ENCODE measurements around the gene C5AR2.
"Not testable (repeated sequence)": the region's sequence is repeated elsewhere in the genome, so short reads cannot be mapped to it uniquely, and the experiment has no call there.

GRCh38 chr19:47365455-47365854 is 33.5 kb downstream of the C5AR2 start:
- TF ChIP-seq, protein P1, sequence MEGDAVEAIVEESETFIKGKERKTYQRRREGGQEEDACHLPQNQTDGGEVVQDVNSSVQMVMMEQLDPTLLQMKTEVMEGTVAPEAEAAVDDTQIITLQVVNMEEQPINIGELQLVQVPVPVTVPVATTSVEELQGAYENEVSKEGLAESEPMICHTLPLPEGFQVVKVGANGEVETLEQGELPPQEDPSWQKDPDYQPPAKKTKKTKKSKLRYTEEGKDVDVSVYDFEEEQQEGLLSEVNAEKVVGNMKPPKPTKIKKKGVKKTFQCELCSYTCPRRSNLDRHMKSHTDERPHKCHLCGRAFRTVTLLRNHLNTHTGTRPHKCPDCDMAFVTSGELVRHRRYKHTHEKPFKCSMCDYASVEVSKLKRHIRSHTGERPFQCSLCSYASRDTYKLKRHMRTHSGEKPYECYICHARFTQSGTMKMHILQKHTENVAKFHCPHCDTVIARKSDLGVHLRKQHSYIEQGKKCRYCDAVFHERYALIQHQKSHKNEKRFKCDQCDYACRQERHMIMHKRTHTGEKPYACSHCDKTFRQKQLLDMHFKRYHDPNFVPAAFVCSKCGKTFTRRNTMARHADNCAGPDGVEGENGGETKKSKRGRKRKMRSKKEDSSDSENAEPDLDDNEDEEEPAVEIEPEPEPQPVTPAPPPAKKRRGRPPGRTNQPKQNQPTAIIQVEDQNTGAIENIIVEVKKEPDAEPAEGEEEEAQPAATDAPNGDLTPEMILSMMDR (IDR thresholded peaks at IDR 0.05): not testable (repeated sequence)
- TF ChIP-seq POLR2A (IDR thresholded peaks at IDR 0.05): not testable (repeated sequence)
